ENCODE results near the gene LYRM4. TPM values are rescaled to one million over a fixed set of nuclear protein-coding genes. Genes with fewer than 3 reads are reported as not detected.
A peak's percentile ranks its signal among the peaks of the same experiment; 100 is the strongest.

Gene LYRM4
- total and polyA plus RNA-seq, 9 of the 15 experiments (the other 6 are each of a cell fraction or from before 2014, with no cell fraction given) = 24.2 to 69.4 (median 41.8) TPM

GRCh38 chr6:5260661-5261544 is at the start of gene LYRM4, which contains the start of gene FARS2 (continued):
- TF ChIP-seq ZMIZ1 (IDR thresholded peaks at IDR 0.05; ENCODE audit: low read depth in 2 of 2, low read length in 2 of 2) (no peak), CHAMP1 (IDR thresholded peaks at IDR 0.05) (no peak), SFPQ (IDR thresholded peaks at IDR 0.05; ENCODE audit: low read depth, low read length) (no peak), MNT (conservative IDR thresholded peaks at IDR 0.05) (peak; percentile 98 to 99), CHCHD3 (CRISPR knock-in tag; IDR thresholded peaks at IDR 0.05) (no peak), LEF1 (IDR thresholded peaks at IDR 0.05) (no peak), ZKSCAN8 (CRISPR knock-in tag; IDR thresholded peaks at IDR 0.05) (no peak), E2F1 (CRISPR knock-in tag; IDR thresholded peaks at IDR 0.05) (peak; percentile 50), E2F5 (CRISPR knock-in tag; IDR thresholded peaks at IDR 0.05) (no peak), ZNF134 (CRISPR knock-in tag; conservative IDR thresholded peaks at IDR 0.05) (no peak), ZNF764 (CRISPR knock-in tag; IDR thresholded peaks at IDR 0.05; ENCODE audit: low read depth) (no peak), EP400 (IDR thresholded peaks at IDR 0.05) (peak; percentile 85), ZNF197 (CRISPR knock-in tag; IDR thresholded peaks at IDR 0.05; ENCODE audit: low read depth) (peak; percentile 28; the same call in 1 of the 2 replicates), ZBTB1 (CRISPR knock-in tag; IDR thresholded peaks at IDR 0.05; ENCODE audit: borderline replicate concordance, low read depth) (no peak; the same call in 1 of the 2 replicates)

Data from K562 (cell line).